HG03039 (cell line): Measurements from ENCODE around the gene SLC5A6.
"Not testable (repeated sequence)": the region's sequence is repeated elsewhere in the genome, so short reads cannot be mapped to it uniquely, and the experiment has no call there.

Source experiments
- ATAC-seq: cut with Tn5 transposase; IDR thresholded peaks from one replicate; pipeline ENCODE4 v1.9.1; 2021; ENCODE audit warnings: mild to moderate bottlenecking, moderate library complexity; ENCODE audit not compliant: unreplicated experiment

SLC5A6 gene

GRCh38 chr2:27208486-27209050, 3.5 kb downstream of the SLC5A6 start:
- ATAC-seq, result no peak

GRCh38 chr2:27206346-27206745, 5.7 kb downstream of the SLC5A6 start:
- no peak for ATAC-seq

DNA sequence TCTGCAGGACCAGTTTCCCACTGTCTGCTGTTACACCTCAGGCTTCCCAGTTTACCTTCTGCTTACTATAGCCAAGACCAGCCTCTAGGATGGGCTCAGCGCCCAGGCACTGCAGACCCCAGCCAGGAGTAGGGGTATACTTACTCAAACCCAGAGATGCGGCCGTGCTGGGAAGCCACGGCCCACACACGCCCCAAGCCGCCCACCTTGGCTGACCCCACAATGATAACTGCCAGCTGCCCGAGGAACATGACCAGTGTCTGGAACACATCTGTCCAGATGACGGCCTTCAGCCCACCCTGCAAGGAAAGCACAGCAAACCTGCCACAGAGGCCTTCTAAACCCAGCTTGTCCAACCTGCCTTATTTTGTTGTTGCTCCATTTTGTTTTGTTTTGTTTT, 6.9 kb downstream of the SLC5A6 start:
- ATAC-seq, result no peak

DNA sequence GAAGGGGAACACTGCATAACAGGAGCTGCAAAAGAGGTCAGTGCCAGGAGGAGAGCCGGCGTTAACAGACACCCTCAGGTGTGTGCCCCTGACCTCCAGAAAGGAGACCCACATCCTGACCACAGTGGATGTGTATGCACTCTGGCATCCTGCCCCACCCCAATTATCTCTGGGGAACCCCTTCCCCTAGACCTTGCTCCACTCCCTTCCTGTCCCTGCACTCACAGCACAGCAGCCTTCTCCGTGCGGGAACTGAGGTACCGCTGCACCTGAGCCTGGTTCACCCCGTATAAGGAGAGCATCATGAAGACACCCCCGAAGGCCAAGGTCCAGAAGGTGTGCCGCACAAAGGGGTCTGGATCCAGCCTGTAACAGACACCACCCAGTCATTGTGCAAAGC, 7.5 kb downstream of the SLC5A6 start:
- no peak for ATAC-seq

DNA sequence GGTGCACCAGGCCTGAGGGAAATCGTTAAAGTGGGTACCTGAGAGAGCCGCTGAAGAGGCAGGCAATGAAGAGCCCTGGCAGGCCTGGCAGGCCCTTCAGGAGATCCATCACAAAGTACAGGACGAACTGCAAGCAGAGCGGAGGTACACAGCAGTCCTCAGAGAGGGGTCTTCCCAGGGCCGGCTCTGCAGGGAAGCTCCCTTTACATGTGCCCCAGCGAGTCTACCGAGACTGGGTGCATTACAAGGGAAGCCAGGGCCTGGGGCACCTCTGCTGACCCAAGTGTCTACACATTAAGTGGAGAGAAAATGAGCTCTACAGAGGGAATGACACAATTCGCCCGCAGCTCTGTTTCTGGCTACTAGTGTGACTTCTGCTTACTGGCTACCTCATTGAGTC, 8.3 kb downstream of the SLC5A6 start:
- no peak for ATAC-seq

DNA sequence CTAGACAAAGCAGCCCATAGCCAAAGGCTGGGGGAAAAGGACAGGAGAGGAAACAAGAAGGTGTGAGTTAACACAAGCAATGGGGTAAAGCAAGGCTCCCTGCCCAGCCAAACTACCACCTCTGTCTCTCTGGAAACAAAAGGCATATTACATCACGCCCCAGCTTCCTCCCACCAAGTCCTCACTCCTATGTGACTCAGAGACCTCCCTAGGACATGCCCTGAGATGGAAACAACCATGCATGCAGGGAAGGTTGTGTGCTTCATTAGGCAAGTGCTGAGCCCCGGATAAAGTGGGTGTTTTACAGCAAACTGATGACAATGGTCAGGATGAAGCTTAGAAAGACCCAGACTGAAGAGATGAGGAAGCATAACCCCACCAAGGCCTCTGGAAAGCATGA, 9.2 kb downstream of the SLC5A6 start:
- no peak for ATAC-seq

- no peak for ATAC-seq
Measured at GRCh38 chr2:27201675-27202074, 10.4 kb downstream of the SLC5A6 start.

GRCh38 chr2:27199241-27199640, 12.8 kb downstream of the SLC5A6 start:
- no peak for ATAC-seq

DNA sequence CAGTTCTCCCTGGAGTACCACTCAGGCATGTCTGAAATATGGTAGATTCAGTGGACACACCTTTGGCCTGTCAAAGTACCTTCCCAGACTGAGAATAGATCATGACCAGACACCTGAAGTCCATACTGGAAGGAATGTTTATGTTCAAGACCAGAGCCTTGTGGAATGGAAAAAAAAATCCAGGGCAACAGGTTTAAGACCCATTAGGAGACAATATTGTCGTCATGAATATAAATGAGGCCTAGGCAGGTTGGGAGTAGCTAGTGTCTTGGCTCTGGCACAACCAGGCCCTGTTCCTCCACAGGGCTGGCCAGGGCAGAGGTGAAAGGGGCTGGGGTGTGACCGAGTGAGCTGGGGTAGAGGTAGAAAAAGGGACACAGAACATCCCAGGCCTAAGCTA, 13.4 kb downstream of the SLC5A6 start:
- no peak for ATAC-seq

DNA sequence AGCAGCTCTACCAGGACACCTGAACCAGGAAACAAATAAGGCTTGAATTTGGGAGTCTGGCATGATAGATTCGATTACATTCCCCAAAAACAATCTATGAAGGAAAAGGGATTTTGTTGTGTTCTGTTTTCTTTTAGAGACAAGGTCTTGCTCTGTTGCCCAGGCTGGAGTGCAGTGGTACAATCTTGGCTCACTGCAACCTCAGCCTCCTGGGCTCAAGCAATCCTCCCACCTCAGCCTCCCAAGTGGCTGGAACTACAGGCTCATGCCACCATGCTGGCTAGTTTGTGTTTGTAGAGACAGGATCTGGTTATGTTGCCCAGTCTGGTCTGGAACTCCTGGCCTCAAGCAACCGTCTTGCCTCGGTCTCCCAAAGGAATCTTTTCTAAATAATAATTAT, 14.0 kb downstream of the SLC5A6 start:
- ATAC-seq, result not testable (repeated sequence)

- ATAC-seq, result not testable (repeated sequence)
Measured at GRCh38 chr2:27195799-27196198, 16.3 kb downstream of the SLC5A6 start.

DNA sequence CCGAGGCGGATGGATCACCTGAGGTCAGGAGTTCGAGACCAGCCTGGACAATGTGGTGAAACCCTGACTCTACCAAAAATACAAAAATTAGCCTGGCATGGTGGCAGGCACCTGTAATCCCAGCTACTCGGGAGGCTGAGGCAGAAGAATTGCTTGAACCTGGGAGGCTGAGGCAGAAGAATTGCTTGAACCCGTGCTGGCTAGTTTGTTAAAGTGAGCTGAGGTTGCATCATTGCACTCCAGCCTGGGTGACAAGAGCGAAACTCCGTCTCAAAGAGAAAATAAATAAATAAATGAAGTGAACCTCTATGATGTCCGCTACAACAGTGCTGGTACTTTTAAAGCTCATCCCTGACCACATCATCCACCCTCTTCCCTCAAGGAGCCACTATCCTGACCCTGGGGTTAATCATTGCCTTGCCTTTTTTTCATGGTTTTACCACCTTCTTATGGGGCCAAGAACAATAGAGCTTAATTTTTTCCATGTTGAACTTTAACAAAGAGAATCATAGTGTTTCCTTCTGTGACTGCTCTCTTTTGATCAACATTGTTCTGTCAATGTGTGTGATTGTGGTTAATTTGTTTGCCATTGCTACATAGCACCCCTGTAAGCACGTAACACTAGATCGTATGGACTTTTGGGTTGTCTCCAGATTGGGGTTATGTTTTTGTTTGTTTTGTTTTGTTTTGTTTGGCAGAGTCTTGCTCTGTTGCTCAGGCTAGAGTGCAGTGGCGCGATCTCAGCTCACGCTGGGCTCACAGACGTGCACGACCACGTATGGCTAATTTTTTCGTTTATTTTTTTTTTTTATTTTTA, 17.3 kb downstream of the SLC5A6 start:
- no peak for ATAC-seq

DNA sequence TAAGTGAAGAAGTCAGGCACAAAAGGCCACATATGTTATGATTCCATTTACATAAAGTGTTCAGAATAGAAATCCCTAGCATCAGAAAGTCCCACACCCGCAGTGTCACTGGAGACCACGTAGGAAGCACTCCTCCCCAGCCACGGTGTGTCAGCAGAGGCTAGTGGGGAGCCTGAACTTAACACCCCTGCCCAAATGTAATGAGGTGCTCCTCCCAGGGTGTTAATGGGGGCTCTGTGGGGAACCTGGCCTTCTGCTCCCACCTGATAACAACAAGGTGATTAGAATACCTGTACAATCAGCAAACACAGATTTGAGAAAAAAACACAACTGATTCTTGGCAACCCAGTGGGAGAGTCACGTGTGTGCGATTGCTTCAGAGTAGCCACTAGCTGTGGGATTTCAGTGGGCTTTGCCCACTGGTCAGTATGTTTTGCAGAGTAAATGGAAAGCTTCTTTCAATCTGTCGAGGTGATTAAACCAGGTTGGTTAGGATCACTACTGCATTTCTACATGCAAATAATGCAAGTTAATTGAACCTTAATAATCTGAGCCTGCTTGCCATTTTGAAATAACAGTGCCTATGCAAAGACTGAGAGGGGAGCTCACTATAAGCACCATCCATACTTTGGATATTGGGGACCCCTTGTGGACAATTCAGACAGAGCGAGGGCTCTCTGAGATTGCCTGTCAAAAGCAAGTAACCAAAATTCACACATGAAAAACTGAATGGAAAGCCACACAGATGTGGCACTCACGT, 20.8 kb downstream of the SLC5A6 start:
- ATAC-seq, result no peak

- no peak for ATAC-seq
Measured at GRCh38 chr2:27189989-27190388, 22.1 kb downstream of the SLC5A6 start.

- no peak for ATAC-seq
Measured at GRCh38 chr2:27186613-27187345, 25.3 kb downstream of the SLC5A6 start.

DNA sequence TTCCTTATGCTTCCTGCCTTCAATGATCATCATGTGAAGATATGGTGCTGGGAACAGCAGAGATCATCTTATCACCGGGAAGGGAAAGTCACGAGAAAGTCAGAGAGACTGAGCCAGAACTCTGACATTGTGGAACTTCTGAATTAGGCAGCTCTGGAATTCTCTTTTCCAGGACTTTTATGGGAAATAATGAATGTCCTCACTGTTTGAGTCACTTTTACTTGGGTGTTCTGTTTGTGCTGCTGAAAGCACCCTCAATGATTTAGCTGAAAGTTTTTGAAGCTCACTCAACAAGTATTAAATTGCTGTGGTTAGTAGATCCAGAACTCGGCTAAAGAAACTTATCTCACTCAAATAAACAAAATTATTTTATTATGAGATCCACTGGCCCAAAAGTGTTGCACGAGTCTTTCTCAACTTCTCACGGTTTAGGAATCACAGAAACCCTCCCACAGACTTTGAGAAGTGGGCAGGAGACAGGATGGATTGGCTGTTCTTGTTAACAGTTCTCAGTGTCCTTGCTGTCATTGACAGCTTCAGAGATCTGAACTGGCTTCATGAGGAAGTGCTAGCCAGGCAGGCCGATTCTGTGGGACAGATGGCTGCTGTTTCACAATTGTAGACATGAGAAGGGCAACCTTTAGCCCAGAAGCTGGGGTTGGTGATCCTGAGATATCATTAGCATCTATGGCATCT, 26.6 kb downstream of the SLC5A6 start:
- no peak for ATAC-seq

GRCh38 chr2:27184115-27184514, 28.0 kb downstream of the SLC5A6 start:
- ATAC-seq, result no peak

DNA sequence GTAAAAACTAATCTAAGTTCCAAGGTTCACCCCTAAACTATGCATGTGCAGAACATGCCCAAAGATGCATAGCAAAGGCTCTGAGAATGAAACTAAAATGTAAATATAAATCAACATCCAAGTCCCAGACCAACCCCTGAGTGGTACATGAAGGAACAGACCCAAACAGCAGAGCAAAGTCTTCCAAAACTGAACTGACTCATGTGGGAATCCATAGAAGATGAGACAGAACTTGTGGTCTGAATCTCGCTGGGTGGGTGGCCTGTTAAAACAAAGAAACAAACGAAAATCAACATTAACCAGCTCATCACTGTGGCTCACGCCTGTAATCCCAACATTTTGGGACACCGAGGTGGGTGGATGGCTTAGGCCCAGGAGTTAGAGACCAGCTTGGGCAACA, 29.7 kb downstream of the SLC5A6 start:
- ATAC-seq, result no peak

DNA sequence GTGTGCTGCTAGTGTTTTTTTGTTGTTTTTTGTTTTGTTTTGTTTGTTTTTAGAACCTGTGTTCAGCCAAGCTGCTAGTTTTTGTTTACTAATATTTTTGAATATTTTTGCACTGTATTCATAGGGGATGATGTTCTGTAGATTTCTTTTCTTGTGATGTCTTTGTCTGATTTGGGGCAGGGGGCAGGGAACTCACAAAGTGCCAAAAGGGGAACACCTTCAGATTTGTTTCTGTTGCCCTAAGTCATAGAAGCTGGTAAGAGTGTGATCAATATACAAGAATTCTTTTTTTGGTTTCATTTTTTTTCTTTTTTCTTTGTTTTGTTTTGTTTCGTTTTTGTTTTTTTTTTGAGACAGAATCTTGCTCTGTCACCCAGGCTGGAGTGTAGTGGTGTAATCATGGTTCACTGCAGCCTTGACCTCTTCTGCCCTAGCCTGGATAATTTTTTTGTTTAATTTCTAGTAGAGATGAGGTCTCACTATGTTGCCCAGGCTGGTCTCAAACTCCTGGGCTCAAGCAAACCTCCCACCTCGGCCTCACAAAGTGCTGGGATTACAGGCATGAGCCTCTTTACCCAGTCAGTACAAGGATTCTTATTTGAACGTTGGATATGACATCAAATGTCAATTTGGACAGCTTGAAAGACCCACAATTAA, 32.6 kb downstream of the SLC5A6 start:
- ATAC-seq, result no peak

GRCh38 chr2:27178469-27178868, 33.6 kb downstream of the SLC5A6 start:
- ATAC-seq, result no peak
